Measurements from ENCODE around the gene NDUFS1. TPM values are rescaled to one million over a fixed set of nuclear protein-coding genes. Genes with fewer than 3 reads are reported as not detected.

The NDUFS1 gene
- total RNA-seq, 2 experiments from 2014 or later: 73.4 to 116 TPM

- no peak overlapping the region for H3K27ac ChIP-seq (ENCODE audit: low read depth, low read length, poor library complexity, severe bottlenecking)
- H4K20me1 ChIP-seq (ENCODE audit: insufficient read depth, low read length): no peaks in the 10 kb centered on the region
- TF ChIP-seq CTCF (conservative IDR thresholded peaks at IDR 0.05; ENCODE audit: low read length) (no peak), EZH2phosphoT487 (IDR thresholded peaks at IDR 0.05; ENCODE audit: borderline replicate concordance, low read depth, low read length) (no peak)
- BruUV-seq (replicated peaks): no TSS peak
- no peaks in the 10 kb centered on the region for H3K9me2 ChIP-seq (ENCODE audit: insufficient read depth, low read length)
- no peaks in the 10 kb centered on the region for H3K79me2 ChIP-seq (ENCODE audit: insufficient read depth, low read depth, low read length)
- no peak overlapping the region for H2AFZ ChIP-seq (ENCODE audit: low read length)
- no peaks in the 10 kb centered on the region for H3K9me3 ChIP-seq (ENCODE audit: low read length)
- intact Hi-C loops (cut with micrococcal nuclease; ENCODE audit: unreplicated experiment): no loop called here
- CTCF ChIA-PET (ENCODE audit: unreplicated experiment): no interaction called here
- no peak overlapping the region for H3K4me3 ChIP-seq (ENCODE audit: low read depth, low read length, poor library complexity, severe bottlenecking)
- no peak overlapping the region for H3K4me2 ChIP-seq (ENCODE audit: low read length)
- POLR2A ChIA-PET: interaction anchor here (0.6 to 2.2 kb wide), 2 partner anchors 21 to 654 kb away, joined by 3 to 7 read pairs; no protein-coding TSS in a partner anchor
- H3K4me1 ChIP-seq (ENCODE audit: insufficient read depth, low read length, poor library complexity, severe bottlenecking): no peaks in the 10 kb centered on the region
- peaks cover 13% of the 10 kb centered on the region for H3K36me3 ChIP-seq (ENCODE audit: insufficient read depth, low read length)
- no peak for DNase-seq (ENCODE audit: low spot score)
These were observed 47.1 kb downstream of the NDUFS1 start for GRCh38 chr2:206112108-206112507.

- CTCF ChIA-PET (ENCODE audit: unreplicated experiment): no interaction called here
- Histone ChIP-seq H3K27ac (ENCODE audit: low read depth, low read length, poor library complexity, severe bottlenecking) (no peak overlapping the region), H3K4me2 (ENCODE audit: low read length) (no peak overlapping the region), H3K9me3 (ENCODE audit: low read length) (no peaks in the 10 kb centered on the region), H3K79me2 (ENCODE audit: insufficient read depth, low read depth, low read length) (no peaks in the 10 kb centered on the region), H4K20me1 (ENCODE audit: insufficient read depth, low read length) (no peaks in the 10 kb centered on the region), H3K9me2 (ENCODE audit: insufficient read depth, low read length) (no peaks in the 10 kb centered on the region), H3K4me1 (ENCODE audit: insufficient read depth, low read length, poor library complexity, severe bottlenecking) (no peaks in the 10 kb centered on the region), H3K36me3 (ENCODE audit: insufficient read depth, low read length) (peaks cover 5% of the 10 kb centered on the region; the same call in 1 of the 2 replicates), H3K4me3 (ENCODE audit: low read depth, low read length, poor library complexity, severe bottlenecking) (no peak overlapping the region), H2AFZ (ENCODE audit: low read length) (no peak overlapping the region)
- no peak for DNase-seq (ENCODE audit: low spot score)
- intact Hi-C loops (cut with micrococcal nuclease; ENCODE audit: unreplicated experiment): no loop called here
- BruUV-seq (replicated peaks): no TSS peak
- POLR2A ChIA-PET: interaction anchor here (0.5 kb wide), 1 partner anchor 431 kb away, joined by 5 read pairs; no protein-coding TSS in a partner anchor
- TF ChIP-seq CTCF (conservative IDR thresholded peaks at IDR 0.05; ENCODE audit: low read length) (no peak), EZH2phosphoT487 (IDR thresholded peaks at IDR 0.05; ENCODE audit: borderline replicate concordance, low read depth, low read length) (no peak)
These were observed 50.5 kb downstream of the NDUFS1 start for GRCh38 chr2:206108713-206109112.

- CTCF ChIA-PET (ENCODE audit: unreplicated experiment): no interaction called here
- H4K20me1 ChIP-seq (ENCODE audit: insufficient read depth, low read length): no peaks in the 10 kb centered on the region
- H3K36me3 ChIP-seq (ENCODE audit: insufficient read depth, low read length): no peaks in the 10 kb centered on the region
- no peak overlapping the region for H3K4me3 ChIP-seq (ENCODE audit: low read depth, low read length, poor library complexity, severe bottlenecking)
- TF ChIP-seq EZH2phosphoT487 (IDR thresholded peaks at IDR 0.05; ENCODE audit: borderline replicate concordance, low read depth, low read length) (no peak), CTCF (conservative IDR thresholded peaks at IDR 0.05; ENCODE audit: low read length) (no peak)
- BruUV-seq (replicated peaks): no TSS peak
- POLR2A ChIA-PET: interaction anchor here (0.5 kb wide), 1 partner anchor 73 kb away, joined by 5 read pairs; no protein-coding TSS in a partner anchor
- no peaks in the 10 kb centered on the region for H3K79me2 ChIP-seq (ENCODE audit: insufficient read depth, low read depth, low read length)
- intact Hi-C loops (cut with micrococcal nuclease; ENCODE audit: unreplicated experiment): no loop called here
- H3K9me2 ChIP-seq (ENCODE audit: insufficient read depth, low read length): no peaks in the 10 kb centered on the region
- H3K27ac ChIP-seq (ENCODE audit: low read depth, low read length, poor library complexity, severe bottlenecking): no peak overlapping the region
- no peak overlapping the region for H2AFZ ChIP-seq (ENCODE audit: low read length)
- no peaks in the 10 kb centered on the region for H3K4me1 ChIP-seq (ENCODE audit: insufficient read depth, low read length, poor library complexity, severe bottlenecking)
- H3K4me2 ChIP-seq (ENCODE audit: low read length): no peak overlapping the region
- DNase-seq (ENCODE audit: low spot score): no peak
- no peaks in the 10 kb centered on the region for H3K9me3 ChIP-seq (ENCODE audit: low read length)
These were observed 53.7 kb downstream of the NDUFS1 start for GRCh38 chr2:206105541-206105940.
